ENCODE measurements around the gene HOXD10. TPM values are rescaled to one million over a fixed set of nuclear protein-coding genes. Genes with fewer than 3 reads are reported as not detected.
A peak's percentile ranks its signal among the peaks of the same experiment; 100 is the strongest.

HOXD10 gene
- total RNA-seq, 4 donors from 2014 or later: 0.56 to 1.1 (median 0.56) TPM; not detected in 1

GRCh38 chr2:176096986-176097819 is 19.4 kb upstream of the HOXD10 start:
- no peak for DNase-seq (ENCODE audit: low spot score)
- peak; percentile 82 for ATAC-seq (ENCODE audit: low FRiP score)
- TF ChIP-seq CTCF (IDR thresholded peaks at IDR 0.05): no peak

GRCh38 chr2:176097820-176098365 is 18.7 kb upstream of the HOXD10 start:
- ATAC-seq (ENCODE audit: low FRiP score): no peak
- DNase-seq (ENCODE audit: low spot score): no peak
- no peak for TF ChIP-seq CTCF (IDR thresholded peaks at IDR 0.05)

GRCh38 chr2:176098366-176099158 is 18.0 kb upstream of the HOXD10 start:
- no peak for ATAC-seq (ENCODE audit: low FRiP score)
- DNase-seq (ENCODE audit: low spot score): no peak
- TF ChIP-seq CTCF (IDR thresholded peaks at IDR 0.05): no peak

GRCh38 chr2:176099159-176099727 is 17.3 kb upstream of the HOXD10 start:
- no peak for TF ChIP-seq CTCF (IDR thresholded peaks at IDR 0.05)
- ATAC-seq (ENCODE audit: low FRiP score): no peak
- no peak for DNase-seq (ENCODE audit: low spot score)

- no peak for TF ChIP-seq CTCF (IDR thresholded peaks at IDR 0.05)
- DNase-seq (ENCODE audit: low spot score) (no peak), ATAC-seq (ENCODE audit: low FRiP score) (no peak)
Measured at GRCh38 chr2:176099728-176100546, 16.6 kb upstream of the HOXD10 start, which contains the start of gene HOXD12. Gene HOXD12, plus strand, starts transcription at chr2:176099795. Its CDS starts 7 bp downstream, at chr2:176099802.

DNA sequence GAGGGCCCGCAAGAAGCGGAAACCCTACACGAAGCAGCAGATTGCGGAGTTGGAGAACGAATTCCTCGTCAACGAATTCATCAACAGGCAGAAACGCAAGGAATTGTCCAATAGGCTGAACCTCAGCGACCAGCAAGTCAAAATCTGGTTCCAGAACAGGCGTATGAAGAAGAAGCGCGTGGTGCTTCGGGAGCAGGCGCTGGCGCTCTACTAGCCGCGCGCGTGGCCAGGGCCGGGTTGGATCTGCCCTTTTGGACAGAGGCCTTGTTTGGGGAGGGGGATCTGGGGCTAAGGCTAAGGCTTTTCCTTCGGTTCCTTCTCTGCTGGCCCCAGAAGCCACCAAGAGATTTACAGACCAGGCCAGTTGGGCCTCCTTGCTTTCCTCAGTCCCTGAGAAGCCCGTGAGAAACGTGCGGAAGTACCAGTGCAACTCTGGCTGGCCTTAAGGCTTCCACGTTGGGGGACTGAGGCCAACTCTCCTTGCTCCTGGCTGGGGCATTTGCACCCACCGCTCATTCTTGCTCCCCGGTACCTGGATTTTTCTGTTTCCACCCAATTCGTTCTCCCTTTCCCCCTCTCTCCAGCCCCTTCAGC is 15.9 kb upstream of the HOXD10 start:
- DNase-seq (ENCODE audit: low spot score) (no peak), ATAC-seq (ENCODE audit: low FRiP score) (no peak)

More for the DNA sequence above, 15.9 kb upstream of the HOXD10 start:
- no peak for TF ChIP-seq CTCF (IDR thresholded peaks at IDR 0.05)
